ENCODE measurements around the gene RAB35. TPM values are rescaled to one million over a fixed set of nuclear protein-coding genes. Genes with fewer than 3 reads are reported as not detected.
A peak's percentile ranks its signal among the peaks of the same experiment; 100 is the strongest.

RAB35 gene
- 53.1 TPM for total RNA-seq

DNA sequence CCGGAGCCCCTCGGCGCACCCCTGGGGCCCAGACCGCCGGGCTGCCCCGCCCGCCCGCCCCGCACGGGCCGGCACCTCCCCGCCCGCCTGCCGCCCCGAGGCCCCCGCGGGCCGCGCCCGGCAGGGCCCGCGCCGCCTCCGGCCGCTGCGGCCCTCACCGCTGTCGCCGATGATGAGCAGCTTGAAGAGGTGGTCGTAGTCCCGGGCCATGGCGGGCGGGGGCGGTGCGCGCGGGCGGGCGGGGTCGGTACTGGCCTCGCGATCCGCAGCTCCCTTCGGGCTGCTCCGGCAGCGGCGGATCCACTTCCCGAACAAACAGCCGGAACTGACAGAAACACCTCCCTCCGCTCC is at the start of gene RAB35:
Gene RAB35, minus strand, starts transcription at position 313 of the 351 bp plus-strand sequence. Its CDS starts 103 bp downstream, at position 210.
- no peak for DNase-seq (ENCODE audit: low spot score)

DNA sequence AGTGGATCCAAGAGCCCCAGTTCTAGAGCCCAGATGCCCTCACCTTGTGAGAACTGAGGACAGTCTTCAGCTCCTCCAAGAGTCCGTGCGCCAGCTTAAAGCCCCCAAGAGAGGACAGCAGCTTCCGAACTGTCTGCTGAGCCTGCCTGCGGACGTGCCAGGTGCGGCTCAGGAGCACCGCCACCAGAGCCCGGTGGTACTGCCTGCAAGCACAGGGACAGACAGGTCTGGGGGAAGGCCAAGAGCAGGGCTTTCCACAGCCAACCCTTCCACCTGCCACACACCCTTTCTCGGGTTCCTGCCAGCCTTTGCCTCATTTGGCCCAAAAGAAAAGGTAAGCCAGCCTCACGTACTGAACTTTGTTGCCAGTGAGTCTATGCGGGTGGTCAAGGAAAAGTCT is 47.7 kb upstream of the RAB35 start:
- no peak for DNase-seq (ENCODE audit: low spot score)

DNA sequence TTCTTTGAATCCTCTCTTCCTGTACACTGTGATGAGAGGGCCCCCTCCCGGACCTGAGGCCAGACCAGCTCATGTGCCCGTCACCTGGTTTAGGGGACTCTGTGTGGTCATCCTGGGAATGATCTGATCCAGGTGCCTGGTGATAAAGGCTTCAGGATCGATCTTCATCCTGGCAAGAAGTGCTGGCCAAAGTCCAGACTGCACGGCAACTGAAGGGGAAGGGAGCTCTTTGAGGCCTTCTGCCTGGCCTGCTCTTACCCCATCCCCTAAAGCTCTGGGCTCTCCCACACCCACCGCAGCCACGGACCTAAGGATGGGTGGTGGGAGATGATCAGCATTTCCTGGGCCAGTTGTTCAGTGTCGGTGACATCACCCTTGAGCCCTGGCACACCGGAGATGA is 46.2 kb upstream of the RAB35 start:
- DNase-seq (ENCODE audit: low spot score): peak; percentile 66

DNA sequence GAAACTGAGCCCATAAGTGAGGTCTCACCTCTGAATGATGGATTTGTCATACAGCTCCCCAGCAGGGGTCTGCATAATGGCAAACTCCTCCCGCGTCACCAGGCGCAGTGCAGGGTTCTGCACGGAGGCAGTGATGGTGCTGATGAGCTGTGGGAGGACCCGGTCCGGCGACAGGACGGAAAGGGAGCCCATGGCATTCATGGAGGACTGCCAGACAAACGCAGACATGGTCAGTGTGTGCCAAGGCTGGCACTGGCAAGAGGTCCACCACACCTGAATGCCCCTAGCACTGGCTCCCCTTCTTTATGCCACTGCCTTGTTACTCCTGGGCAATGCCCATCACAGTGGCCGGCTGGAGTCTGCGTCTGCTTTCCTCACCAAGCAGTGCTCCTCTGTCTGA is 45.3 kb upstream of the RAB35 start:
- DNase-seq (ENCODE audit: low spot score): no peak

GRCh38 chr12:120159509-120160237 is 43.1 kb upstream of the RAB35 start:
- peak; percentile 16 for DNase-seq (ENCODE audit: low spot score)

DNA sequence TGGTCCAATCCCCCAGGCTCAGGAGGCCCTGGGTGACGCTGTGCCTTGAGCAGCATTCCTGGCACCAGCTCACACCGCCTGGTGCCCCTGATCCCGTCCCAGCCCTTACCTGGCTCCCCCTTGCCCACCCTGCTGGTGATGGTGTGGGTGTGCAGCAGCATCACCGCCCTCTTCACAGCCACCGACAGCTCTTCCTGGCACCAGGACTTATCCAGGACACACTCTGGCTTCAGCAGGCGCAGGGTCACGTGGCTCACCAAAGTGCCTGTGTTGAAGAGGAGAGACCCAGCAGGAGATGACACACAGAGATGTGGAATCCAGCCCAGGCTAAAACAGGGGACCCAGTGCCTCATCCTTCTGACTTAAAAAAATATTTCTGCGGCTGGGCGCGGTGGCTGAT is 41.8 kb upstream of the RAB35 start:
- DNase-seq (ENCODE audit: low spot score): no peak

GRCh38 chr12:120157678-120158077 is 41.1 kb upstream of the RAB35 start:
- no peak for DNase-seq (ENCODE audit: low spot score)

- DNase-seq (ENCODE audit: low spot score): no peak
Measured at GRCh38 chr12:120156315-120157259, 40.0 kb upstream of the RAB35 start.

DNA sequence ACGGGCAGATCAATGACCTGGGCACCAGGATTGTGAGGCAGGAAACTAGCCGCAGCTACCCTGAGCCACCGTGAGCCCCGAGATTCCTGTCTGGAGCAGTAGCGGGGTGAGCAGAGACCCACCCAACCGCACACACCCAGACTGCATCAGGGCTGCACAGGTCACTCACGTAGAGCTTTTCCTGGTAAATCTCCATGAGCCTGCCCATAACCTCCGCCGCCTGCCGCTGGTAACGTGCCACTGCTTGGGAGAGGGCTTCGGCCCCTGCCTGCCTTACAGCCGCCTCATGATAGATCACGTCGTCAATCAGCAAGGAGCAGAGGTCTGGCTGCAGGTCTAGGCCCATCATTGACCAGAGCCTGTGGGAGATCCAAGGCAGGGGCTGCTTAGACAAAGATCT is 38.5 kb upstream of the RAB35 start:
- no peak for DNase-seq (ENCODE audit: low spot score)

DNA sequence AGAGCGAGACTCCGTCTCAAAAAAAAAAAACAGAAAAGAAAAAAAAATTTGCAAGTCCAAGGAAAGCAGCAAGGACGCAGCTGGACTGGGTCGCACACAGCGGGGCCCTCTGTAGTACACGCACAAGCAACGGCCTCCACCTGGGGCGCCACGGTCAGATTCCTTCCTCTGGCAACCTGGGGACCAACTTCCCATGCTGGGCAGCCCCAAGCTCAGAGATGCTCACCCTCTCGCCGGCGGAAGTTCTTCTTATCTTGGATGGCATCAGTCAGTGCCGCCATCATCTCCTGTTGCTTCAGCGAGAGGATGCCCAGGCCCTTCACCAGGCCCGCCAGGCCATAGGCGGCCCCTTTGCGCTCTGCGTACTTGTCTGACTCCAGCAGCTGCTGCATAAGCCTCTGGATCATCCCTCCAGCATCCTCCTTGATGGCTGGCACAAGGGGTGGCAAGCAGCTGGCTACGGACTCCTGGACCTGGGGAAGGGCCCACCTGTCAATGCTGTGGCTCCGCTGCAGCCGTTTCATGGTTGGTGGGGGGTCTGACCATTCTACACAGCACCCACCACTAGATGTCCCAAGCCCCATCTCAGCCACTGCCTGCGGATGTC is 34.5 kb upstream of the RAB35 start:
- DNase-seq (ENCODE audit: low spot score): no peak

GRCh38 chr12:120148011-120148410 is 31.5 kb upstream of the RAB35 start:
- DNase-seq (ENCODE audit: low spot score): no peak

GRCh38 chr12:120145164-120145563 is 28.6 kb upstream of the RAB35 start:
- no peak for DNase-seq (ENCODE audit: low spot score)

DNA sequence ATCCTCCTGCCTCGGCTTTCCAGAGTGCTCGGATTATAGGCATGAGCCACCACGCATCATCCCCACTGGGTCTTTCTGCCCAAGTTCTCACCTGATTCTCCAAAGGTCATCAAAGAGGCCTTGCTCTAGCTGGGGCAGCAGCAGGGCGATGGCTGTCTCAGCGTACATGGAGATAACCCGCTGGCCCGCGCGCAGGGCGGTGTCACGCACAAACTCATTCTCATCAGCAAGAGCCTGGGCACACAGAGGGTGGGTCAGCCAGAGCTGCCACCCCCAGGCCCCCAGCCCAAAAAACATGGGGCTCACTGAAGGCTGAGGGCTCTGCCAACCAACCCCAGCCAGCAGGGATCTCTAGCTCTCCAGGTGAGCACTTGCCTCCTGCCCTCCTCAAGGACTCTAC is 27.7 kb upstream of the RAB35 start:
- no peak for DNase-seq (ENCODE audit: low spot score)

DNA sequence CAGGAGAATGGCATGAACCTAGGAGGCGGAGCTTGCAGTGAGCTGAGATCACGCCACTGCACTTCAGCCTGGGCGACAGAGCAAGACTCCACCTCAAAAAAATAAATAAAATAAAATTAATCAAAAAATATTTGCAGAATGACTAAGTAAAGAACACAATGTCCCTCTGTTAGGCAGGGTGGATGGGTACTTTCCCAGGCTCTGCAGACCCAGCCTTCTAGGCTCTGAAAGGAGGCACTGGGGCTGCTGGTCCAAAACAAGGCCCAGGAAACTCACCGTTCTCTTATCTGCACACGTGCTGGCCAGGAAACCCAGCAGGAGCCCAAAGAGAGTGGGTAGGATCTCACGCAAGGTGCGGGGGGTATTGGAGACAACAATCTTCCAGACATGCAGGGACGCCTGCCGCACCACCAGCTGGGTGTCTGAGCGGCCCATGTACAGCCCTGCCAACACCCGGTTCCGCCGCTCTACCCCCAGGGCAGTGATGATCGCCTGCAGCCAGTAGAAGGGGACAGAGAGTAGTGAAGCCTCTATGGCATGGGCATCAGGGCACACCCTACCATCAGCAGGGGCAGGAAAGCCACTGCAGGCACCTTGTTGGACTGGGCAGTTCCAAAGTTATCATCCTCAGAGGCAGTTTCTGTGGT is 25.8 kb upstream of the RAB35 start:
- DNase-seq (ENCODE audit: low spot score): no peak

GRCh38 chr12:120141336-120141735 is 24.8 kb upstream of the RAB35 start:
- no peak for DNase-seq (ENCODE audit: low spot score)

DNA sequence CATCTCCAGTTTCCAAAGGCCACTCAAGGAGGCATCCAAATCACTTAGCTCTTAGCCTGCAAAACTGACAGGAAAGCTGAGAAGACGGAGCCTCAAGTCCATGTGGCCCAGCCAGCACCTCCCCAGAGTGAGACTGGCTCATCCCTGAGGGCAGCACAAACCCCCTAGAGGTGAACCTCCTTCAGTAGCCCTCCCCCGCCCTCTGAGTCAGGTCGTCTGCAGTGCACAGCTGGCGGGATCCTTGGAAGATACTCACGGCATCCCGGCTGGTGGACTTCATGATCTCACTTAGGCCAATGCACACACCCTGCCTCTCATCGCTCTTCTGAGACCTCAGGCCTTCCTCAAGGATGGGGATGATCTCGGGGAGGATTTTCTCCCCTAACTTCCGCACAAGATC is 24.1 kb upstream of the RAB35 start:
- no peak for DNase-seq (ENCODE audit: low spot score)

GRCh38 chr12:120139958-120140357 is 23.4 kb upstream of the RAB35 start:
- DNase-seq (ENCODE audit: low spot score): no peak

DNA sequence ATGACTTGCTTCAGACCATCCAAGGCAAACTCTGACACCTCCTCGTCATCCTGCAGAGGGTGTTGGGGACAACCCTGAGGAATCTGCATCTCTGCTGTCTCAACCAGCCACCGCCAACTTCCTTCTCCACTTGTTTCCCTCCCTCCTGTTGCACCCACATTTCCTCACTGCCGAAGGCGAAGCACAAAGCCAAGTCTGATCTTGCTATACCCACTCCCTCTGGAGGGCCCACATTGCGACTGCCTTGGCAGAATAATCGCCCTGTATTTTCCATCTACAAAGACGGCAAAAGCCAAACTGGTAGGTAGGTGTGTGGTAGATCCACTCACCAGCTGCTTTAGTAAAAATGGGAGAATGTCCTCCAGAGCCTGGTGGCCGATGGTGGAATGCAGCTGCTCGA is 21.8 kb upstream of the RAB35 start:
- DNase-seq (ENCODE audit: low spot score): no peak

GRCh38 chr12:120137833-120138232 is 21.3 kb upstream of the RAB35 start:
- DNase-seq (ENCODE audit: low spot score): no peak

GRCh38 chr12:120136093-120136770 is 19.7 kb upstream of the RAB35 start:
- no peak for DNase-seq (ENCODE audit: low spot score)

DNA sequence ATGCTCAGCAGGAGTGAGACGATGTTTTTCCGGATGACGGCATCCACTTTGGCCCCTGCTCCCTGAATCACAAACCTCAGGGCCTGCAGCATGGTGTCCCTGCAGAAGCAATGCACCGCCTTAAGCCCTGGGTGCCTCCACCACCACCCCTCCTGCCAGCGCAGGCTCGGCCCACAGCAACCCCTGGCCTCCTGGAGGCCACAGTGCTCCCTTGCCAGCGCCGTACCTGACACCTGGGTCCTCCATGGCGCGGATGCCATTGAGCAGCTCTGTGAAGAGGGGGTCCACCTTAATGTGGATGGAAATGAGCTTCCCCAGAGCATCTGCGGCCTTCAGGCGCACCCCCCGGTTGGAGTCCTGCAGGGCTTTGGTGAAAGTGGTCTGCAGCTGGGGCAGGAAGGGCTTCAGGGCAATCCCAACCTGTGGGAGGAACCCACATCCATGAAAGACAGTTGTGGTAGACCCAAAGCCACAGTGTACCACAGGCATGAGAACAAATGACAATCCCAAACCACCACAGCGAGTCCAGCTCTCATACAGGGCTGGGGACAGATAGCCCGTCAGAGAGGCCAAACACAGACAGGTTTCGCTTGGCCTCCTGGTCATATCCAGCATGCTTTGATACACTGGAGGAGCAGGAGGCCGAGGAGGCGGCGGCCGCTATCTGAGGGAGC is 17.9 kb upstream of the RAB35 start:
- DNase-seq (ENCODE audit: low spot score): no peak
